CD14-positive monocyte (primary cell): Measurements from ENCODE around the gene MOB3A. TPM values are rescaled to one million over a fixed set of nuclear protein-coding genes. Genes with fewer than 3 reads are reported as not detected.

Source experiments
- DNase-seq, 3 donors: peaks; one replicate each; pipeline ENCODE4 v3.0.0-alpha.2; 2011 to 2022
- H2AFZ ChIP-seq: 2 replicates; pipeline ENCODE4 v1.6.0; 2012; ENCODE audit warnings: mild to moderate bottlenecking, low read depth, low read length, inconsistent platforms; ENCODE audit not compliant: insufficient read depth, poor library complexity, severe bottlenecking
- H3K27ac ChIP-seq, 2 donors: 1 replicate in 1 of 2; 2 replicates in 1 of 2; pipeline ENCODE4 v1.5.1; 2012 to 2013; ENCODE audit warnings: low read length in 2 of 2, control low read depth in 1 of 2, inconsistent platforms in 1 of 2, low read depth in 1 of 2, mild to moderate bottlenecking in 1 of 2
- H3K27me3 ChIP-seq, 2 donors: one replicate each; pipeline versions ENCODE4 v1.6.0 to v1.6.1; 2011 to 2013; ENCODE audit warnings: low read length in 2 of 2; ENCODE audit not compliant: control insufficient read depth in 2 of 2, insufficient read depth in 2 of 2
- H3K36me3 ChIP-seq, 2 donors: replicated peaks in 1 of 2; 1 replicate in 1 of 2; 2 replicates in 1 of 2; pipeline versions ENCODE4 v1.5.1 to v1.6.1; 2012 to 2013; ENCODE audit warnings: low read length in 2 of 2, control low read depth in 1 of 2, inconsistent platforms in 1 of 2, mild to moderate bottlenecking in 1 of 2; ENCODE audit not compliant: insufficient read depth in 2 of 2, control insufficient read depth in 1 of 2
- H3K4me1 ChIP-seq, 2 donors: 1 replicate in 1 of 2; 2 replicates in 1 of 2; pipeline versions ENCODE4 v1.5.1 to v1.6.1; 2012 to 2013; ENCODE audit warnings: low read length in 2 of 2, control low read depth in 1 of 2, inconsistent platforms in 1 of 2, mild to moderate bottlenecking in 1 of 2, moderate library complexity in 1 of 2; ENCODE audit not compliant: insufficient read depth in 2 of 2, control insufficient read depth in 1 of 2
- H3K4me2 ChIP-seq: replicated peaks from 2 replicates; pipeline ENCODE3; 2012; ENCODE audit warnings: low read length, moderate library complexity, mild to moderate bottlenecking; ENCODE audit not compliant: poor library complexity, severe bottlenecking; ENCODE audit errors: extremely low read depth
- H3K4me3 ChIP-seq, 3 experiments: fragments of 200-600 bp in 1 of 3; sonication (generic) in 1 of 3; replicated peaks in 1 of 3; 1 replicate in 2 of 3; 2 replicates in 1 of 3; pipeline ENCODE4 v1.5.1; 2011 to 2013; ENCODE audit warnings: low read length in 3 of 3, mild to moderate bottlenecking in 3 of 3, control low read depth in 2 of 3, low read depth in 2 of 3, inconsistent platforms in 1 of 3, moderate library complexity in 1 of 3
- H3K79me2 ChIP-seq: 2 replicates; pipeline ENCODE4 v1.6.0; 2012; ENCODE audit warnings: mild to moderate bottlenecking, control low read depth, inconsistent platforms, low read length, moderate library complexity; ENCODE audit not compliant: insufficient read depth
- H3K9ac ChIP-seq: 2 replicates; pipeline ENCODE4 v1.6.0; 2017; ENCODE audit warnings: low read length, mild to moderate bottlenecking; ENCODE audit not compliant: insufficient read depth, poor library complexity, severe bottlenecking
- H3K9me3 ChIP-seq, 2 donors: replicated peaks in 1 of 2; 1 replicate in 1 of 2; 2 replicates in 1 of 2; pipeline versions ENCODE4 v1.5.1 to v1.6.1; 2012 to 2013; ENCODE audit warnings: low read length in 2 of 2, control low read depth in 1 of 2; ENCODE audit not compliant: control insufficient read depth in 1 of 2, insufficient read depth in 1 of 2
- H4K20me1 ChIP-seq: 2 replicates; pipeline ENCODE4 v1.6.0; 2012; ENCODE audit warnings: mild to moderate bottlenecking, low read length, control low read depth, moderate library complexity; ENCODE audit not compliant: insufficient read depth
- H3K27ac Mint-ChIP-seq, 7 donors: one replicate each; pipeline ENCODE4 v1.8.0; 2020; ENCODE audit warnings: mild to moderate bottlenecking in 7 of 7, mixed read lengths in 7 of 7, moderate library complexity in 6 of 7, inconsistent platforms in 2 of 7
- H3K27me3 Mint-ChIP-seq, 3 donors: one replicate each; pipeline ENCODE4 v1.8.0; 2021 to 2022; ENCODE audit warnings: low read depth in 3 of 3, mild to moderate bottlenecking in 3 of 3, mixed read lengths in 3 of 3, moderate library complexity in 3 of 3, inconsistent platforms in 1 of 3
- H3K36me3 Mint-ChIP-seq, 2 donors: one replicate each; pipeline ENCODE4 v1.8.0; 2020; ENCODE audit warnings: mixed read lengths in 2 of 2, inconsistent platforms in 1 of 2, mild to moderate bottlenecking in 1 of 2
- H3K4me1 Mint-ChIP-seq: one replicate; pipeline ENCODE4 v1.8.0; 2020; ENCODE audit warnings: mild to moderate bottlenecking, mixed read lengths
- H3K4me3 Mint-ChIP-seq, 2 donors: one replicate each; pipeline ENCODE4 v1.8.0; 2020; ENCODE audit warnings: mild to moderate bottlenecking in 2 of 2, mixed read lengths in 2 of 2, moderate library complexity in 1 of 2
- H3K9me3 Mint-ChIP-seq, 7 donors: one replicate each; pipeline ENCODE4 v1.8.0; 2020 to 2022; ENCODE audit warnings: mixed read lengths in 7 of 7, mild to moderate bottlenecking in 6 of 7, moderate library complexity in 6 of 7, inconsistent platforms in 2 of 7
- CTCF ChIP-seq: fragments of 200-600 bp; IDR thresholded peaks from one replicate; pipeline ENCODE4 v1.8.0; 2022; ENCODE audit warnings: antibody characterized with exemption, mild to moderate bottlenecking
- WGBS: methylation state at CpG from one replicate; pipeline ENCODE4 v1.1.5; 2013; ENCODE audit warnings: missing lambda C conversion rate; ENCODE audit not compliant: insufficient coverage; 5-methylcytosine and 5-hydroxymethylcytosine counted together
- intact Hi-C, 2 donors: fragments of 100-400 bp; cut with micrococcal nuclease; formaldehyde crosslinking; loops; one replicate each; pipeline versions ENCODE4 v1.15.0 to v1.15.1; 2023
- polyA plus RNA-seq, 3 donors: library from polyadenylated mRNA; depleted of rRNA in 1 of 3; unstranded in 2 of 3; stranded (reverse) in 1 of 3; fragments of 300-500 nt in 2 of 3; fragments of >200 nt in 1 of 3; fragmentation: Illumina TruSeq in 2 of 3; gene quantifications; 1 replicate in 2 of 3; 2 replicates in 1 of 3; pipeline ENCODE4 v1.2.3, GENCODE V29; 2012 to 2021

The MOB3A gene
- polyA plus RNA-seq, 3 donors: 60.5 to 179 (median 96.3) TPM

- no peaks in the 10 kb centered on the region for H3K27me3 ChIP-seq
- H3K4me1 ChIP-seq: peaks cover 29 to 40% of the 10 kb centered on the region in 2 donors
- H3K36me3 ChIP-seq: peaks cover 44 to 50% of the 10 kb centered on the region in 2 donors
- intact Hi-C loops: no loop called here
- H3K4me2 ChIP-seq: no peak overlapping the region
- H3K4me1 Mint-ChIP-seq: peaks cover 30% of the 10 kb centered on the region
- no peak overlapping the region for H3K9ac ChIP-seq
- peaks cover 2 to 3% (median 2%) of the 10 kb centered on the region in 3 donors for H3K27me3 Mint-ChIP-seq
- peaks cover 7 to 16% of the 10 kb centered on the region in 2 donors for H3K9me3 ChIP-seq
- TF ChIP-seq CTCF: no peak
- H3K4me3 Mint-ChIP-seq: no peak overlapping the region
- no peak overlapping the region for H2AFZ ChIP-seq
- peak overlapping the region in 1 of 7 donors; percentile 75 for H3K27ac Mint-ChIP-seq
- no peak overlapping the region for H3K4me3 ChIP-seq
- no peak overlapping the region for H3K27ac ChIP-seq
- 91% methylated on average over 37 of the region's 44 CpGs for WGBS
- H3K9me3 Mint-ChIP-seq: peaks cover 10 to 21% (median 13%) of the 10 kb centered on the region in 7 donors
- H4K20me1 ChIP-seq: peaks cover 50% of the 10 kb centered on the region
- H3K79me2 ChIP-seq: peaks cover 12% of the 10 kb centered on the region
- H3K36me3 Mint-ChIP-seq: peaks cover 26 to 45% of the 10 kb centered on the region in 2 donors
- no peak for DNase-seq
Observed at GRCh38 chr19:2038284-2039088, 57.6 kb downstream of the MOB3A start.

GRCh38 chr19:2037651-2038255 is 58.4 kb downstream of the MOB3A start:
- Histone ChIP-seq H3K36me3 (peaks cover 39 to 43% of the 10 kb centered on the region in 2 donors), H3K4me3 (no peak overlapping the region), H2AFZ (no peak overlapping the region), H3K4me2 (no peak overlapping the region), H3K4me1 (peaks cover 31 to 40% of the 10 kb centered on the region in 2 donors), H3K79me2 (peaks cover 9% of the 10 kb centered on the region), H3K9me3 (peaks cover 7 to 16% of the 10 kb centered on the region in 2 donors), H4K20me1 (peaks cover 43% of the 10 kb centered on the region), H3K9ac (no peak overlapping the region), H3K27ac (no peak overlapping the region), H3K27me3 (no peaks in the 10 kb centered on the region)
- peaks cover 0 to 5% (median 2%) of the 10 kb centered on the region in 3 donors for H3K27me3 Mint-ChIP-seq
- intact Hi-C loops: no loop called here
- H3K9me3 Mint-ChIP-seq: peaks cover 10 to 21% (median 13%) of the 10 kb centered on the region in 7 donors
- no peak for TF ChIP-seq CTCF
- H3K4me3 Mint-ChIP-seq: no peak overlapping the region
- H3K4me1 Mint-ChIP-seq: peaks cover 29% of the 10 kb centered on the region
- DNase-seq: no peak
- H3K36me3 Mint-ChIP-seq: peaks cover 22 to 38% of the 10 kb centered on the region in 2 donors
- peak overlapping the region in 4 of 7 donors; percentile 30 to 53 (median 40) for H3K27ac Mint-ChIP-seq
- no CpG with 5 or more reads among the region's 24 CpGs for WGBS
